MG63 (cell line): ENCODE measurements around the gene BRWD1. TPM values are rescaled to one million over a fixed set of nuclear protein-coding genes. Genes with fewer than 3 reads are reported as not detected.
A peak's percentile ranks its signal among the peaks of the same experiment; 100 is the strongest.
"Not testable (repeated sequence)": the region's sequence is repeated elsewhere in the genome, so short reads cannot be mapped to it uniquely, and the experiment has no call there.

Source experiments
- DNase-seq: peaks from one replicate; pipeline ENCODE4 v3.0.0-alpha.2; 2020
- H3K27me3 ChIP-seq: fragments of 250-450 bp; sonication (Bioruptor Pico); 2 replicates; pipeline ENCODE4 v1.5.1; 2020; ENCODE audit warnings: mild to moderate bottlenecking, moderate library complexity
- H3K36me3 ChIP-seq: fragments of 250-450 bp; sonication (Bioruptor Pico); 2 replicates; pipeline ENCODE4 v1.5.1; 2020; ENCODE audit warnings: mild to moderate bottlenecking, moderate library complexity
- H3K4me3 ChIP-seq: fragments of 250-450 bp; sonication (Bioruptor Pico); 2 replicates; pipeline ENCODE4 v1.5.1; 2020; ENCODE audit warnings: mild to moderate bottlenecking, moderate library complexity
- H3K9me3 ChIP-seq: fragments of 250-450 bp; sonication (Bioruptor Pico); 2 replicates; pipeline ENCODE4 v1.5.1; 2020; ENCODE audit warnings: mild to moderate bottlenecking, moderate library complexity
- total RNA-seq: library from RNA; depleted of rRNA; stranded (reverse); fragments of >200 nt; shearing (Covaris generic); gene quantifications from 2 replicates; pipeline ENCODE4 v1.2.3, GENCODE V29; 2014; ENCODE audit warnings: low replicate concordance

Gene BRWD1
- total RNA-seq, 1 experiment from 2014 or later: 33.8 TPM

- Histone ChIP-seq H3K4me3 (no peak overlapping the region), H3K36me3 (peaks cover 73% of the 10 kb centered on the region), H3K27me3 (no peaks in the 10 kb centered on the region), H3K9me3 (no peaks in the 10 kb centered on the region)
- peak; percentile 26 for DNase-seq
Observed at GRCh38 chr21:39232861-39233291, 80.6 kb downstream of the BRWD1 start.

DNA sequence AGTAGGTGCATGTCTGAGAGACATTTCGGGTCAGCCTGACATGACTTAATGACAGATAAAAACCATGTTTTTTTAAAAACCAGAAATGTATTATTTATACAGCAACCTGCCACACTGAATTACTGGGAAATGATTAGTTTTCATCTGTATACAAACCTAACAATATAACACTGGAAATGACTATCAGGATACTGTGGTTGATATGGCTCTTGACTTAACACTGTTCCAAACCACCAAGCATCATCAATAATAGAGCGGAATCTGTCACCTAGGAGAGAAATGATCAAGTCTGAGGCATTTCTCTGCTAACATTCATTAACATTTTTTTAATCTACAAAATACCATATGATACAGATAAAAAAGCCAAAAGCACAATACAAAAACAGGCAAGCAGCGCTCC lies 88.5 kb downstream of the BRWD1 start:
- DNase-seq: no peak
- no peaks in the 10 kb centered on the region for H3K9me3 ChIP-seq
- H3K27me3 ChIP-seq: no peaks in the 10 kb centered on the region
- H3K36me3 ChIP-seq: peaks cover 54% of the 10 kb centered on the region
- H3K4me3 ChIP-seq: no peak overlapping the region

- no peak overlapping the region for H3K4me3 ChIP-seq
- H3K36me3 ChIP-seq: peaks cover 46% of the 10 kb centered on the region
- DNase-seq: no peak
- H3K27me3 ChIP-seq: no peaks in the 10 kb centered on the region
- H3K9me3 ChIP-seq: no peaks in the 10 kb centered on the region
Observed at GRCh38 chr21:39221997-39222486, 91.4 kb downstream of the BRWD1 start.

DNA sequence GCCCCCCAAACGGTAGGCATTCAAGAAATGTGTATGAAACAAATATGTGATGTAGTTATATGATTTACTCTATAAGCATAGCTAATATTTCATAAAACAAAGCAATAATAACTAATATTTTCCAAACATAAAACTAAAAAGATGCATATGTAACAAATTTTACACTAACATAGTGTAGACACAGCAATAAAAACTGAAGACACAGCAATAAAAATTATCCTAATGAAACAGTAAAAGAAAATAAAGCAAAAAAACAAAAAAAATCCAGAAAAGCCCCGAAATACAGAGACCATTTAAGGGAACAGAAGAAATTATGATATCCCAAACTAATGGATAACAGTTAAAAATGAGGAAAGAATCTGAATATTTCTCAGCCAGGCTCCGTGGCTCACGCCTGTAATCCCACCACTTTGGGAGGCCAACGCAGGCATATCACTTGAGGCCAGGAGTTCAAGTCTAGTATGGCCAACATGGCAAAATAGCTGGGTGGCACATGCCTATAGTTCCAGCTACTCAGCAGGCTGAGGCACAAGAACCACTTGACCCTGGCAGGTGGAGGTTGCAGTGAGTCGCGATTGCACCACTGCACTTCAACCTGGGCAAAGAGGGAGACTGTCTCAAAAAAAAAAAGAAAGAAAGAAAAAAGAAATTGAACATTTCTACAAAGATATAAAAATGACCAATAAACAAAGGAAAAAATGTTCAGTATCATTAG lies 92.0 kb downstream of the BRWD1 start:
- Histone ChIP-seq H3K9me3 (no peaks in the 10 kb centered on the region), H3K36me3 (peaks cover 42% of the 10 kb centered on the region), H3K4me3 (no peak overlapping the region), H3K27me3 (no peaks in the 10 kb centered on the region)
- DNase-seq: no peak

DNA sequence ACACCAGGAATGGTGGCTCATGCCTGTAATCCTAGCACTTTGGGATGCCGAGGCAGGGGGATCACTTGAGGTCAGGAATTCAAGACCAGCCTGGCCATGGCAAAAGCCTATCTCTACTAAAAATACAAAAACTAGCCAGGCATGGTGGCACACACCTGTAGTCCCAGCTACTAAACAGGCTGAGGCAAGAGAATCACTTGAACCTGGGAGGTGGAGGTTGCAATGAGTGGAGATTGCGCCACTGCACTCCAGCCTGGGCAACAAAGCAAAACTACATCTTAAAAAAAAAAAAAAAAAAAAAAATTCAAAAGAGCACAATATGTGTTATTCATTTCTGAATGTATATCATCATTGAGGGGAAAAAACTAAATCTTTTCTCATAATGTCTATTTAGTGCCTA lies 92.6 kb downstream of the BRWD1 start:
- H3K9me3 ChIP-seq, H3K27me3 ChIP-seq, H3K4me3 ChIP-seq, DNase-seq: not testable (repeated sequence)
- H3K36me3 ChIP-seq: peaks cover 41% of the 10 kb centered on the region

- Histone ChIP-seq H3K36me3 (peaks cover 42% of the 10 kb centered on the region), H3K27me3 (no peaks in the 10 kb centered on the region), H3K9me3 (no peaks in the 10 kb centered on the region), H3K4me3 (no peak overlapping the region)
- DNase-seq: no peak
Observed at GRCh38 chr21:39220150-39220549, 93.3 kb downstream of the BRWD1 start.

- DNase-seq: no peak
- H3K36me3 ChIP-seq: peaks cover 38% of the 10 kb centered on the region
- H3K27me3 ChIP-seq: no peaks in the 10 kb centered on the region
- no peak overlapping the region for H3K4me3 ChIP-seq
- H3K9me3 ChIP-seq: no peaks in the 10 kb centered on the region
Observed at GRCh38 chr21:39218082-39218409, 95.4 kb downstream of the BRWD1 start.

GRCh38 chr21:39217356-39218081 lies 95.9 kb downstream of the BRWD1 start:
- Histone ChIP-seq H3K27me3 (no peaks in the 10 kb centered on the region), H3K9me3 (no peaks in the 10 kb centered on the region), H3K4me3 (no peak overlapping the region), H3K36me3 (peaks cover 38% of the 10 kb centered on the region)
- DNase-seq: no peak

- H3K4me3 ChIP-seq: no peak overlapping the region
- DNase-seq: no peak
- no peaks in the 10 kb centered on the region for H3K27me3 ChIP-seq
- H3K9me3 ChIP-seq: no peaks in the 10 kb centered on the region
- H3K36me3 ChIP-seq: peaks cover 46% of the 10 kb centered on the region
Observed at GRCh38 chr21:39216290-39216689, 97.1 kb downstream of the BRWD1 start.

- no peaks in the 10 kb centered on the region for H3K9me3 ChIP-seq
- no peak overlapping the region for H3K4me3 ChIP-seq
- no peaks in the 10 kb centered on the region for H3K27me3 ChIP-seq
- H3K36me3 ChIP-seq: peaks cover 53% of the 10 kb centered on the region
- DNase-seq: no peak
Observed at GRCh38 chr21:39215078-39215477, 98.4 kb downstream of the BRWD1 start.

GRCh38 chr21:39209334-39209688 lies 104.1 kb downstream of the BRWD1 start:
- DNase-seq: no peak
- H3K36me3 ChIP-seq: peaks cover 69% of the 10 kb centered on the region
- no peaks in the 10 kb centered on the region for H3K9me3 ChIP-seq

DNA sequence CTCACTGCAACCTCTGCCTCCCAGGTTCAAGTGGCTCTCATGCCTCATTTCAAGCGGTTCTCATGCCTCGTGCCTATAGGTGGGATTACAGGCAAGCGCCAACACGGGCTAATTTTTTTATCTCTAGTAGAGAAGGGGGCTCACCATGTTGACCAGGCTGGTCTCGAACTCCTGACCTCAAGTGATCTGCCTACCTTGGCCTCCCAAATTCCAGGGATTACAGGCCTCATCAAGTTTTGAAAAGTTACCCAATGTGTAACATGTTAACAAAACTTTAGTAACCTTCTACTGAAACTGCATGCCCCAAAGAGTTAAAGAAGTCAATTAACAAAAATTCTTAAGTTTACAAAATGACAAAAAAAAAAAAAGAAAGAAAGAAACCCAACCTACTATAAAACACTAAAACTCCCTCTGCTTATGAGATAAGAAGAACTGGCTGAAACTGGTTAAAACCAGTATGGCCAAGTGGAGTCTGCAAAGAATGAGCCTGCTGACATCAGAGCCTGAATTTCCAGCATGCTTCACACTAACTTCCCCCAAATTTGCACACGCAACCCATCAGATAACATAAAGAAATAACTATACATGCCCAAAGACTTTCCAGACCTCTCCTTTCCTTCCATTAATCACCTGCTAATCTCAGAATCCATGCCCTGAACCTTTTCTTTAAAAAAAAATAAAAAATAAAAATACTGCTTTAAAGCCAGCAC lies 104.7 kb downstream of the BRWD1 start:
- Histone ChIP-seq H3K9me3 (no peaks in the 10 kb centered on the region), H3K27me3 (no peaks in the 10 kb centered on the region), H3K36me3 (peaks cover 71% of the 10 kb centered on the region), H3K4me3 (no peak overlapping the region)
- no peak for DNase-seq

More at GRCh38 chr21:39209334-39209688, 104.1 kb downstream of the BRWD1 start:
- H3K4me3 ChIP-seq: no peak overlapping the region
- H3K27me3 ChIP-seq: no peaks in the 10 kb centered on the region

DNA sequence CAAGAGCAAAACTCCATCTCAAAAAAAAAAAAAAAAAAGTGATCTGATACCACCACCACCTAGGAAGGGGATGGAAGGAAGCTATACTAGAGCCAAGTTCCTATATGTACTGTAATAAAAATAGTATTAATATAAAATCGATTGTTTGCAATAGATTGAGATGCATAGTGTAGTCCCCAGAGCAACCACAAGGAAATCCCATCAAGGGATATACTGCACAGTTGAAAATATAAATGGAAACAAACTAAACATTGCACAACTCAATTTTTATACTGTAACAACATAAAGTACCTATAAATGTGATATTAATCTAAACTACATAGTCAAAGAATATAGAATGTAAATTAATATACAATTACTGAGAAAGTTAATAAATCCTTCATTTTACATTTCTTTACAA lies 109.3 kb downstream of the BRWD1 start:
- no peak for DNase-seq

GRCh38 chr21:39198800-39199199 lies 114.6 kb downstream of the BRWD1 start:
- DNase-seq: no peak
- Histone ChIP-seq H3K9me3 (no peaks in the 10 kb centered on the region), H3K4me3 (no peak overlapping the region), H3K36me3 (peaks cover 87% of the 10 kb centered on the region), H3K27me3 (no peaks in the 10 kb centered on the region)

More for the DNA sequence above, 109.3 kb downstream of the BRWD1 start:
- Histone ChIP-seq H3K9me3 (no peaks in the 10 kb centered on the region), H3K4me3 (no peak overlapping the region), H3K27me3 (no peaks in the 10 kb centered on the region), H3K36me3 (peaks cover 75% of the 10 kb centered on the region)

GRCh38 chr21:39197448-39198233 lies 115.8 kb downstream of the BRWD1 start:
- H3K36me3 ChIP-seq: peaks cover 91% of the 10 kb centered on the region
- no peaks in the 10 kb centered on the region for H3K27me3 ChIP-seq
- DNase-seq: no peak

GRCh38 chr21:39196838-39197237 lies 116.6 kb downstream of the BRWD1 start:
- DNase-seq: no peak
- H3K4me3 ChIP-seq: no peak overlapping the region
- no peaks in the 10 kb centered on the region for H3K27me3 ChIP-seq
- no peaks in the 10 kb centered on the region for H3K9me3 ChIP-seq
- H3K36me3 ChIP-seq: peaks cover 87% of the 10 kb centered on the region

More at GRCh38 chr21:39197448-39198233, 115.8 kb downstream of the BRWD1 start:
- Histone ChIP-seq H3K4me3 (no peak overlapping the region), H3K9me3 (no peaks in the 10 kb centered on the region)

- H3K36me3 ChIP-seq: peaks cover 84% of the 10 kb centered on the region
- no peaks in the 10 kb centered on the region for H3K9me3 ChIP-seq
- no peaks in the 10 kb centered on the region for H3K27me3 ChIP-seq
- DNase-seq: no peak
- H3K4me3 ChIP-seq: no peak overlapping the region
Observed at GRCh38 chr21:39196310-39196709, 117.1 kb downstream of the BRWD1 start.
